GM23338 (cell line): Measurements from ENCODE around the gene ATG16L2. TPM values are rescaled to one million over a fixed set of nuclear protein-coding genes. Genes with fewer than 3 reads are reported as not detected.

Experiments
- ATAC-seq: fragments of 200-7000 bp; cut with Tn5 transposase; 3 replicates; pipeline ENCODE4 v1.9.1; 2020
- DNase-seq: peaks from one replicate; pipeline ENCODE4 v3.0.0-alpha.2; 2015; ENCODE audit warnings: low spot score
- H2AFZ ChIP-seq: fragments of 200-600 bp; sonication (generic); 2 replicates; pipeline ENCODE4 v1.8.0; 2016; ENCODE audit warnings: antibody characterized with exemption, mild to moderate bottlenecking, moderate library complexity
- H3F3A ChIP-seq: fragments of 200-600 bp; sonication (generic); replicated peaks from 2 replicates; pipeline ENCODE4 v1.8.0; 2017; ENCODE audit warnings: antibody characterized with exemption, mixed run types, low read depth
- H3K27ac ChIP-seq: fragments of 200-600 bp; sonication (generic); 2 replicates; pipeline ENCODE4 v1.6.1; 2016; ENCODE audit warnings: low read depth
- H3K27me3 ChIP-seq: fragments of 200-600 bp; sonication (generic); 2 replicates; pipeline ENCODE4 v1.8.0; 2016; ENCODE audit warnings: mild to moderate bottlenecking, mixed run types, moderate library complexity; ENCODE audit not compliant: insufficient read depth
- H3K36me3 ChIP-seq: fragments of 200-600 bp; sonication (generic); 2 replicates; pipeline ENCODE4 v1.8.0; 2016; ENCODE audit warnings: mild to moderate bottlenecking; ENCODE audit not compliant: insufficient read depth
- H3K4me1 ChIP-seq: fragments of 200-600 bp; sonication (generic); 2 replicates; pipeline ENCODE4 v1.8.0; 2016; ENCODE audit warnings: mild to moderate bottlenecking, moderate library complexity; ENCODE audit not compliant: insufficient read depth
- H3K4me2 ChIP-seq: fragments of 200-600 bp; sonication (generic); 2 replicates; pipeline ENCODE4 v1.7.1; 2017; ENCODE audit warnings: mixed run types
- H3K4me3 ChIP-seq: fragments of 200-600 bp; sonication (generic); 2 replicates; pipeline ENCODE4 v1.6.1; 2016; ENCODE audit warnings: mixed run types
- H3K79me2 ChIP-seq: fragments of 200-600 bp; sonication (generic); replicated peaks from 2 replicates; pipeline ENCODE4 v1.8.0; 2017; ENCODE audit warnings: mild to moderate bottlenecking; ENCODE audit not compliant: insufficient read depth
- H3K9me2 ChIP-seq: fragments of 200-600 bp; sonication (generic); 2 replicates; pipeline ENCODE4 v1.8.0; 2017; ENCODE audit not compliant: insufficient read depth
- H4K20me1 ChIP-seq: fragments of 200-600 bp; sonication (generic); replicated peaks from 2 replicates; pipeline ENCODE4 v1.8.0; 2017; ENCODE audit warnings: mild to moderate bottlenecking; ENCODE audit not compliant: insufficient read depth
- H3K27ac Mint-ChIP-seq: 2 replicates; pipeline ENCODE4 v1.8.0; 2020; ENCODE audit warnings: inconsistent platforms, mild to moderate bottlenecking, moderate library complexity, mixed read lengths
- H3K27me3 Mint-ChIP-seq: 3 replicates; pipeline ENCODE4 v1.8.0; 2022; ENCODE audit warnings: low read depth, mild to moderate bottlenecking, moderate library complexity, mixed read lengths, inconsistent platforms; ENCODE audit not compliant: insufficient read depth, poor library complexity
- H3K36me3 Mint-ChIP-seq: 3 replicates; pipeline ENCODE4 v1.8.0; 2021; ENCODE audit warnings: low read depth, mild to moderate bottlenecking, inconsistent platforms, moderate library complexity, mixed read lengths
- H3K4me1 Mint-ChIP-seq: 3 replicates; pipeline ENCODE4 v1.8.0; 2020; ENCODE audit warnings: mild to moderate bottlenecking, inconsistent platforms, mixed read lengths
- H3K4me3 Mint-ChIP-seq: 3 replicates; pipeline ENCODE4 v1.8.0; 2021; ENCODE audit warnings: moderate library complexity, mild to moderate bottlenecking, inconsistent platforms, mixed read lengths
- H3K9me3 Mint-ChIP-seq: 3 replicates; pipeline ENCODE4 v1.8.0; 2020; ENCODE audit warnings: moderate library complexity, mild to moderate bottlenecking, inconsistent platforms, mixed read lengths
- EZH2 ChIP-seq: fragments of 200-600 bp; sonication (generic); IDR thresholded peaks from one replicate; pipeline ENCODE4 v1.8.0; 2017; ENCODE audit warnings: antibody characterized with exemption, mild to moderate bottlenecking, low read depth; ENCODE audit not compliant: unreplicated experiment
- EZH2phosphoT487 ChIP-seq: fragments of 200-600 bp; sonication (generic); IDR thresholded peaks from one replicate; pipeline ENCODE4 v1.8.1; 2018; ENCODE audit warnings: antibody characterized with exemption; ENCODE audit not compliant: unreplicated experiment
- POLR2AphosphoS5 ChIP-seq: IDR thresholded peaks from 2 replicates; pipeline ENCODE4 v1.6.1; 2016; ENCODE audit warnings: antibody characterized with exemption, low read depth
- STAT1 ChIP-seq: IDR thresholded peaks from one replicate; pipeline ENCODE4 v1.6.1; 2016; ENCODE audit warnings: antibody characterized with exemption; ENCODE audit not compliant: unreplicated experiment
- ZNF114 ChIP-seq: fragments of 250-450 bp; sonication (Bioruptor Pico); IDR thresholded peaks from 2 replicates; pipeline ENCODE4 v1.5.0; 2020; ENCODE audit warnings: mild to moderate bottlenecking, moderate library complexity
- polyA plus RNA-seq: library from polyadenylated mRNA; unstranded; fragments of >200 nt; fragmentation: Nextera tagmentation; extraction: Ambion mirVana; gene quantifications from 2 replicates; pipeline ENCODE4 v1.2.1, GENCODE V29; 2016
- total RNA-seq: library from RNA; depleted of rRNA; stranded (reverse); fragments of >200 nt; shearing (Covaris generic); gene quantifications from 2 replicates; pipeline ENCODE4 v1.2.3, GENCODE V29; 2014
- TF ChIP-seq, protein P1 (sequence below): fragments of 250-450 bp; sonication (Bioruptor Pico); IDR thresholded peaks from 2 replicates; pipeline ENCODE4 v1.5.0; 2020; ENCODE audit warnings: mild to moderate bottlenecking, moderate library complexity

ATG16L2 gene
- total and polyA plus RNA-seq, 2 experiments from 2014 or later = 9.6 to 24.6 TPM

GRCh38 chr11:72863091-72863490 lies 48.9 kb downstream of the ATG16L2 start:
- H3K4me1 ChIP-seq = peaks cover 6% of the 10 kb centered on the region; the same call in 1 of the 2 replicates
- Mint-ChIP-seq H3K27me3 (no peaks in the 10 kb centered on the region), H3K4me1 (peaks cover 9% of the 10 kb centered on the region; the same call in 2 of the 3 replicates), H3K4me3 (no peak overlapping the region), H3K27ac (no peak overlapping the region), H3K9me3 (no peaks in the 10 kb centered on the region), H3K36me3 (no peaks in the 10 kb centered on the region)
- H3K79me2 ChIP-seq = no peaks in the 10 kb centered on the region
- no peak overlapping the region for H3K4me2 ChIP-seq
- no peaks in the 10 kb centered on the region for H3F3A ChIP-seq
- no peak for TF ChIP-seq EZH2
- no peak for TF ChIP-seq EZH2phosphoT487
- TF ChIP-seq, protein P1, sequence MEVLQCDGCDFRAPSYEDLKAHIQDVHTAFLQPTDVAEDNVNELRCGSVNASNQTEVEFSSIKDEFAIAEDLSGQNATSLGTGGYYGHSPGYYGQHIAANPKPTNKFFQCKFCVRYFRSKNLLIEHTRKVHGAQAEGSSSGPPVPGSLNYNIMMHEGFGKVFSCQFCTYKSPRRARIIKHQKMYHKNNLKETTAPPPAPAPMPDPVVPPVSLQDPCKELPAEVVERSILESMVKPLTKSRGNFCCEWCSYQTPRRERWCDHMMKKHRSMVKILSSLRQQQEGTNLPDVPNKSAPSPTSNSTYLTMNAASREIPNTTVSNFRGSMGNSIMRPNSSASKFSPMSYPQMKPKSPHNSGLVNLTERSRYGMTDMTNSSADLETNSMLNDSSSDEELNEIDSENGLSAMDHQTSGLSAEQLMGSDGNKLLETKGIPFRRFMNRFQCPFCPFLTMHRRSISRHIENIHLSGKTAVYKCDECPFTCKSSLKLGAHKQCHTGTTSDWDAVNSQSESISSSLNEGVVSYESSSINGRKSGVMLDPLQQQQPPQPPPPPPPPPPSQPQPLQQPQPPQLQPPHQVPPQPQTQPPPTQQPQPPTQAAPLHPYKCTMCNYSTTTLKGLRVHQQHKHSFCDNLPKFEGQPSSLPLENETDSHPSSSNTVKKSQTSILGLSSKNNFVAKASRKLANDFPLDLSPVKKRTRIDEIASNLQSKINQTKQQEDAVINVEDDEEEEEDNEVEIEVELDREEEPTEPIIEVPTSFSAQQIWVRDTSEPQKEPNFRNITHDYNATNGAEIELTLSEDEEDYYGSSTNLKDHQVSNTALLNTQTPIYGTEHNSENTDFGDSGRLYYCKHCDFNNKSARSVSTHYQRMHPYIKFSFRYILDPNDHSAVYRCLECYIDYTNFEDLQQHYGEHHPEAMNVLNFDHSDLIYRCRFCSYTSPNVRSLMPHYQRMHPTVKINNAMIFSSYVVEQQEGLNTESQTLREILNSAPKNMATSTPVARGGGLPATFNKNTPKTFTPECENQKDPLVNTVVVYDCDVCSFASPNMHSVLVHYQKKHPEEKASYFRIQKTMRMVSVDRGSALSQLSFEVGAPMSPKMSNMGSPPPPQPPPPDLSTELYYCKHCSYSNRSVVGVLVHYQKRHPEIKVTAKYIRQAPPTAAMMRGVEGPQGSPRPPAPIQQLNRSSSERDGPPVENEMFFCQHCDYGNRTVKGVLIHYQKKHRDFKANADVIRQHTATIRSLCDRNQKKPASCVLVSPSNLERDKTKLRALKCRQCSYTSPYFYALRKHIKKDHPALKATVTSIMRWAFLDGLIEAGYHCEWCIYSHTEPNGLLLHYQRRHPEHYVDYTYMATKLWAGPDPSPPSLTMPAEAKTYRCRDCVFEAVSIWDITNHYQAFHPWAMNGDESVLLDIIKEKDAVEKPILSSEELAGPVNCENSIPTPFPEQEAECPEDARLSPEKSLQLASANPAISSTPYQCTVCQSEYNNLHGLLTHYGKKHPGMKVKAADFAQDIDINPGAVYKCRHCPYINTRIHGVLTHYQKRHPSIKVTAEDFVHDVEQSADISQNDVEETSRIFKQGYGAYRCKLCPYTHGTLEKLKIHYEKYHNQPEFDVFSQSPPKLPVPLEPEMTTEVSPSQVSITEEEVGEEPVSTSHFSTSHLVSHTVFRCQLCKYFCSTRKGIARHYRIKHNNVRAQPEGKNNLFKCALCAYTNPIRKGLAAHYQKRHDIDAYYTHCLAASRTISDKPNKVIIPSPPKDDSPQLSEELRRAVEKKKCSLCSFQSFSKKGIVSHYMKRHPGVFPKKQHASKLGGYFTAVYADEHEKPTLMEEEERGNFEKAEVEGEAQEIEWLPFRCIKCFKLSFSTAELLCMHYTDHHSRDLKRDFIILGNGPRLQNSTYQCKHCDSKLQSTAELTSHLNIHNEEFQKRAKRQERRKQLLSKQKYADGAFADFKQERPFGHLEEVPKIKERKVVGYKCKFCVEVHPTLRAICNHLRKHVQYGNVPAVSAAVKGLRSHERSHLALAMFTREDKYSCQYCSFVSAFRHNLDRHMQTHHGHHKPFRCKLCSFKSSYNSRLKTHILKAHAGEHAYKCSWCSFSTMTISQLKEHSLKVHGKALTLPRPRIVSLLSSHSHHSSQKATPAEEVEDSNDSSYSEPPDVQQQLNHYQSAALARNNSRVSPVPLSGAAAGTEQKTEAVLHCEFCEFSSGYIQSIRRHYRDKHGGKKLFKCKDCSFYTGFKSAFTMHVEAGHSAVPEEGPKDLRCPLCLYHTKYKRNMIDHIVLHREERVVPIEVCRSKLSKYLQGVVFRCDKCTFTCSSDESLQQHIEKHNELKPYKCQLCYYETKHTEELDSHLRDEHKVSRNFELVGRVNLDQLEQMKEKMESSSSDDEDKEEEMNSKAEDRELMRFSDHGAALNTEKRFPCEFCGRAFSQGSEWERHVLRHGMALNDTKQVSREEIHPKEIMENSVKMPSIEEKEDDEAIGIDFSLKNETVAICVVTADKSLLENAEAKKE (CRISPR knock-in tag) = no peak
- TF ChIP-seq POLR2AphosphoS5 = no peak
- no peak for TF ChIP-seq ZNF114
- no peak overlapping the region for H3K27ac ChIP-seq
- no peak overlapping the region for H2AFZ ChIP-seq
- no peaks in the 10 kb centered on the region for H3K27me3 ChIP-seq
- no peak overlapping the region for H3K4me3 ChIP-seq
- no peaks in the 10 kb centered on the region for H4K20me1 ChIP-seq
- H3K9me2 ChIP-seq = no peaks in the 10 kb centered on the region
- ATAC-seq = no peak
- no peaks in the 10 kb centered on the region for H3K36me3 ChIP-seq
- DNase-seq = no peak

- Mint-ChIP-seq H3K36me3 (no peaks in the 10 kb centered on the region), H3K27me3 (no peaks in the 10 kb centered on the region), H3K27ac (no peak overlapping the region), H3K9me3 (no peaks in the 10 kb centered on the region), H3K4me3 (no peak overlapping the region), H3K4me1 (peaks cover 9% of the 10 kb centered on the region; the same call in 2 of the 3 replicates)
- Histone ChIP-seq H3K79me2 (no peaks in the 10 kb centered on the region), H3K27ac (no peak overlapping the region), H3K9me2 (no peaks in the 10 kb centered on the region), H3F3A (no peaks in the 10 kb centered on the region), H3K4me1 (peaks cover 6% of the 10 kb centered on the region; the same call in 1 of the 2 replicates), H3K4me3 (no peak overlapping the region), H3K27me3 (no peaks in the 10 kb centered on the region), H2AFZ (no peak overlapping the region), H3K4me2 (no peak overlapping the region), H4K20me1 (no peaks in the 10 kb centered on the region), H3K36me3 (no peaks in the 10 kb centered on the region)
- DNase-seq = no peak
- no peak for ATAC-seq
- TF ChIP-seq, protein P1 (CRISPR knock-in tag) = no peak
- TF ChIP-seq EZH2 (no peak), STAT1 (no peak), ZNF114 (no peak)
These were observed 49.7 kb downstream of the ATG16L2 start for GRCh38 chr11:72863916-72864315.
